ENCODE data around the gene UIMC1. TPM values are rescaled to one million over a fixed set of nuclear protein-coding genes. Genes with fewer than 3 reads are reported as not detected.

Gene UIMC1
- total RNA-seq, 1 experiment from 2014 or later, result 38.4 TPM

DNA sequence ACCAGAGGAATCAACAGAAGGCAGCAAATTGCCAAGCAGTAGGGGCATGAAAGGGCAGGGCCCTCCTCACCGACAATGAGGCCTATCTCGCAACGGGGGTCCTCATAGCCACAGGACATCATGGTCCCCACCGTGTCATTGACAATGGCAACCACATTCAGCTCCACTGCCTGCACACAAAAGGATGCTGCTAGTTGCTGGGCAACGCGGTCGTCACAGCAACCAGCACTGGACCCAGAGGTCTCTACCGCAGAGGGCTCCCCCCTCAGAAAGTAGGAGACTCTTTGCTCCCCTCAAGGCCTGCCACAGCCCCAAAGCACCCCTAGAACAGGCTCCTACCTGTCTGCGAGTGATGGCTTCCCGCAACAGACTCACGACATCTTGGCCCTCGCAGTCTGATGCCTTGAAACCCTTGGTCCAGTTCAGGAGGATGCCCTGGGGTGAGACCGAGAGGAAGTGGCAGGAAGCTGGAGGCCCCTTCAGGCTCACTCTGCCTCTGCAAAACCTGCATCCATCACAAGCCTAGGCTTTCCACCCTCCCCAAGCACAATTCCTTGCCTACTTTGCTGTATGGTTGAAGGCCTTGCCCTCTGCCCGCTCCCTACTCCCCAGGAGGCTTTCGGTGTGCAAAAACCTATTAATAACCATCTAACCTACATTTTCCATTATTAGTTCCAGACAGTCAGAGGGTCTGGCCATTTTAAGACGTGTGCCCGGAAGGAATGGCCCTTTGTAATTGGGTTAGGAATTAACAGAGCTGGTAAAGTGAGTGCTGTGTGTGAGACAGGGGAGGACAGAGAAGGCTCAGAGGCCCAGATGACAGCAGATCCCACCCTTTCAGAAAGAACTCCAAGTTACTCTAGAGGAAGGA lies 122.6 kb downstream of the UIMC1 start (continued):
- TF ChIP-seq, protein P1, sequence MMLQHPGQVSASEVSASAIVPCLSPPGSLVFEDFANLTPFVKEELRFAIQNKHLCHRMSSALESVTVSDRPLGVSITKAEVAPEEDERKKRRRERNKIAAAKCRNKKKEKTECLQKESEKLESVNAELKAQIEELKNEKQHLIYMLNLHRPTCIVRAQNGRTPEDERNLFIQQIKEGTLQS (IDR thresholded peaks at IDR 0.05), result no peak
- TF ChIP-seq, protein P2, sequence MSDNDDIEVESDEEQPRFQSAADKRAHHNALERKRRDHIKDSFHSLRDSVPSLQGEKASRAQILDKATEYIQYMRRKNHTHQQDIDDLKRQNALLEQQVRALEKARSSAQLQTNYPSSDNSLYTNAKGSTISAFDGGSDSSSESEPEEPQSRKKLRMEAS (IDR thresholded peaks at IDR 0.05), result no peak
- TF ChIP-seq POLR2A (IDR thresholded peaks at IDR 0.05; ENCODE audit: borderline replicate concordance, extremely low read depth, insufficient read depth, insufficient read length), result no peak

DNA sequence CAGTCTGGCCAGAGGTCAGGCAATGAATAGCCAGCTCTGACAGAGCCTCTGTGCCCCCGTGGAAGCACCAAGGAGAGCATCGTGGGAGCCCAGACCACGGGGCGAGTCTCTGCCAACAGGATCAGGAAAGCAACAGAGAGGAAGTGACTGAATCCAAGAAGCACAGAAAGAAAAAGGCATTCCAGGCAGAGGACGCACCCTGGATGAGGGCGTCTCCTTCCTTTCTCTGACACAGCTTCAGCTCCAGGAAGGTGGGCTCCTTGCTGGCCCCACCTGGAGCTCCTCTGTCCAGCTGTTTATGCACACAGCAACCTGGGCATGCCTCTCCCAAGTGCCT lies 124.0 kb downstream of the UIMC1 start:
- Histone ChIP-seq H3K4me2 (ENCODE audit: low read length) (no peak overlapping the region), H3K4me3 (replicated peaks in 1 of 2; ENCODE audit: low read depth in 1 of 2, low read length in 2 of 2) (no peak overlapping the region), H3K36me3 (ENCODE audit: control insufficient read depth in 1 of 2, insufficient read depth in 2 of 2, low read length in 2 of 2) (no peaks in the 10 kb centered on the region), H3K4me1 (ENCODE audit: control insufficient read depth in 1 of 2, insufficient read depth in 2 of 2, low read length in 2 of 2) (no peaks in the 10 kb centered on the region), H3K9me3 (ENCODE audit: control insufficient read depth in 1 of 2, insufficient read depth in 1 of 2, low read depth in 1 of 2, low read length in 2 of 2) (no peaks in the 10 kb centered on the region), H4K20me1 (ENCODE audit: insufficient read depth) (no peaks in the 10 kb centered on the region), H3K9me2 (ENCODE audit: insufficient read depth) (no peaks in the 10 kb centered on the region), H3K27me3 (ENCODE audit: insufficient read depth, low read length) (no peaks in the 10 kb centered on the region), H3K9ac (ENCODE audit: low read length) (no peak overlapping the region), H2AFZ (ENCODE audit: low read depth, low read length, poor library complexity, severe bottlenecking) (no peak overlapping the region), H3K79me2 (ENCODE audit: insufficient read depth, low read length) (no peaks in the 10 kb centered on the region), H3K27ac (ENCODE audit: low read depth, low read length) (no peak overlapping the region)
- ChIA-PET CTCF (no interaction called here), RAD21 (ENCODE audit: low non-redundant PET in 1 of 2, low total read pairs in 2 of 2, uncharacterized antibody in 2 of 2, unreplicated experiment in 2 of 2) (no interaction called here), POLR2A (no interaction called here)
- DNase-seq (ENCODE audit: low read depth, low spot score) (no peak), ATAC-seq (no peak)
- no peak for TF ChIP-seq SIN3A (IDR thresholded peaks at IDR 0.05; ENCODE audit: low read depth)
- TF ChIP-seq POLR2A (IDR thresholded peaks at IDR 0.05; ENCODE audit: borderline replicate concordance, extremely low read depth, insufficient read depth, insufficient read length), result no peak
- TF ChIP-seq JUND (IDR thresholded peaks at IDR 0.05), result no peak
- no peak for TF ChIP-seq CEBPB (IDR thresholded peaks at IDR 0.05; ENCODE audit: low read depth)
- no peak for TF ChIP-seq SRF (IDR thresholded peaks at IDR 0.05; ENCODE audit: low read depth)
- TF ChIP-seq, protein P3, sequence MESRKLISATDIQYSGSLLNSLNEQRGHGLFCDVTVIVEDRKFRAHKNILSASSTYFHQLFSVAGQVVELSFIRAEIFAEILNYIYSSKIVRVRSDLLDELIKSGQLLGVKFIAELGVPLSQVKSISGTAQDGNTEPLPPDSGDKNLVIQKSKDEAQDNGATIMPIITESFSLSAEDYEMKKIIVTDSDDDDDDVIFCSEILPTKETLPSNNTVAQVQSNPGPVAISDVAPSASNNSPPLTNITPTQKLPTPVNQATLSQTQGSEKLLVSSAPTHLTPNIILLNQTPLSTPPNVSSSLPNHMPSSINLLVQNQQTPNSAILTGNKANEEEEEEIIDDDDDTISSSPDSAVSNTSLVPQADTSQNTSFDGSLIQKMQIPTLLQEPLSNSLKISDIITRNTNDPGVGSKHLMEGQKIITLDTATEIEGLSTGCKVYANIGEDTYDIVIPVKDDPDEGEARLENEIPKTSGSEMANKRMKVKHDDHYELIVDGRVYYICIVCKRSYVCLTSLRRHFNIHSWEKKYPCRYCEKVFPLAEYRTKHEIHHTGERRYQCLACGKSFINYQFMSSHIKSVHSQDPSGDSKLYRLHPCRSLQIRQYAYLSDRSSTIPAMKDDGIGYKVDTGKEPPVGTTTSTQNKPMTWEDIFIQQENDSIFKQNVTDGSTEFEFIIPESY (IDR thresholded peaks at IDR 0.05; ENCODE audit: extremely low read depth, insufficient replicate concordance, low read length), result no peak
- TF ChIP-seq, protein P2 (IDR thresholded peaks at IDR 0.05), result no peak
- no peak for TF ChIP-seq SP1 (IDR thresholded peaks at IDR 0.05; ENCODE audit: low read depth)
- TF ChIP-seq, protein P4, sequence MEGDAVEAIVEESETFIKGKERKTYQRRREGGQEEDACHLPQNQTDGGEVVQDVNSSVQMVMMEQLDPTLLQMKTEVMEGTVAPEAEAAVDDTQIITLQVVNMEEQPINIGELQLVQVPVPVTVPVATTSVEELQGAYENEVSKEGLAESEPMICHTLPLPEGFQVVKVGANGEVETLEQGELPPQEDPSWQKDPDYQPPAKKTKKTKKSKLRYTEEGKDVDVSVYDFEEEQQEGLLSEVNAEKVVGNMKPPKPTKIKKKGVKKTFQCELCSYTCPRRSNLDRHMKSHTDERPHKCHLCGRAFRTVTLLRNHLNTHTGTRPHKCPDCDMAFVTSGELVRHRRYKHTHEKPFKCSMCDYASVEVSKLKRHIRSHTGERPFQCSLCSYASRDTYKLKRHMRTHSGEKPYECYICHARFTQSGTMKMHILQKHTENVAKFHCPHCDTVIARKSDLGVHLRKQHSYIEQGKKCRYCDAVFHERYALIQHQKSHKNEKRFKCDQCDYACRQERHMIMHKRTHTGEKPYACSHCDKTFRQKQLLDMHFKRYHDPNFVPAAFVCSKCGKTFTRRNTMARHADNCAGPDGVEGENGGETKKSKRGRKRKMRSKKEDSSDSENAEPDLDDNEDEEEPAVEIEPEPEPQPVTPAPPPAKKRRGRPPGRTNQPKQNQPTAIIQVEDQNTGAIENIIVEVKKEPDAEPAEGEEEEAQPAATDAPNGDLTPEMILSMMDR (IDR thresholded peaks at IDR 0.05 in 2 of 3, conservative IDR thresholded peaks at IDR 0.05 in 1 of 3; ENCODE audit: borderline replicate concordance in 1 of 3, insufficient read depth in 1 of 3, low read depth in 2 of 3, low read length in 2 of 3), result no peak
- TF ChIP-seq, protein P5, sequence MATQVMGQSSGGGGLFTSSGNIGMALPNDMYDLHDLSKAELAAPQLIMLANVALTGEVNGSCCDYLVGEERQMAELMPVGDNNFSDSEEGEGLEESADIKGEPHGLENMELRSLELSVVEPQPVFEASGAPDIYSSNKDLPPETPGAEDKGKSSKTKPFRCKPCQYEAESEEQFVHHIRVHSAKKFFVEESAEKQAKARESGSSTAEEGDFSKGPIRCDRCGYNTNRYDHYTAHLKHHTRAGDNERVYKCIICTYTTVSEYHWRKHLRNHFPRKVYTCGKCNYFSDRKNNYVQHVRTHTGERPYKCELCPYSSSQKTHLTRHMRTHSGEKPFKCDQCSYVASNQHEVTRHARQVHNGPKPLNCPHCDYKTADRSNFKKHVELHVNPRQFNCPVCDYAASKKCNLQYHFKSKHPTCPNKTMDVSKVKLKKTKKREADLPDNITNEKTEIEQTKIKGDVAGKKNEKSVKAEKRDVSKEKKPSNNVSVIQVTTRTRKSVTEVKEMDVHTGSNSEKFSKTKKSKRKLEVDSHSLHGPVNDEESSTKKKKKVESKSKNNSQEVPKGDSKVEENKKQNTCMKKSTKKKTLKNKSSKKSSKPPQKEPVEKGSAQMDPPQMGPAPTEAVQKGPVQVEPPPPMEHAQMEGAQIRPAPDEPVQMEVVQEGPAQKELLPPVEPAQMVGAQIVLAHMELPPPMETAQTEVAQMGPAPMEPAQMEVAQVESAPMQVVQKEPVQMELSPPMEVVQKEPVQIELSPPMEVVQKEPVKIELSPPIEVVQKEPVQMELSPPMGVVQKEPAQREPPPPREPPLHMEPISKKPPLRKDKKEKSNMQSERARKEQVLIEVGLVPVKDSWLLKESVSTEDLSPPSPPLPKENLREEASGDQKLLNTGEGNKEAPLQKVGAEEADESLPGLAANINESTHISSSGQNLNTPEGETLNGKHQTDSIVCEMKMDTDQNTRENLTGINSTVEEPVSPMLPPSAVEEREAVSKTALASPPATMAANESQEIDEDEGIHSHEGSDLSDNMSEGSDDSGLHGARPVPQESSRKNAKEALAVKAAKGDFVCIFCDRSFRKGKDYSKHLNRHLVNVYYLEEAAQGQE (IDR thresholded peaks at IDR 0.05; ENCODE audit: low read depth), result no peak
- TF ChIP-seq FOSL1 (IDR thresholded peaks at IDR 0.05; ENCODE audit: low read depth), result no peak
- TF ChIP-seq, protein P1 (IDR thresholded peaks at IDR 0.05), result no peak
- no peak for TF ChIP-seq CBX3 (IDR thresholded peaks at IDR 0.05; ENCODE audit: low read depth)
- no peak for TF ChIP-seq EZH2 (IDR thresholded peaks at IDR 0.05)
- TF ChIP-seq ELF1 (IDR thresholded peaks at IDR 0.05; ENCODE audit: borderline replicate concordance, low read depth), result no peak
- TF ChIP-seq ZFX (IDR thresholded peaks at IDR 0.05), result no peak
- intact Hi-C loops (cut with micrococcal nuclease), result no loop called here
- BruUV-seq (replicated peaks), result no TSS peak

Data from HCT116 (cell line).